ENCODE data around the gene CENPX. TPM values are rescaled to one million over a fixed set of nuclear protein-coding genes. Genes with fewer than 3 reads are reported as not detected.

CENPX gene
- total RNA-seq, 2 donors from 2014 or later = 36.5 to 47.6 TPM

DNA sequence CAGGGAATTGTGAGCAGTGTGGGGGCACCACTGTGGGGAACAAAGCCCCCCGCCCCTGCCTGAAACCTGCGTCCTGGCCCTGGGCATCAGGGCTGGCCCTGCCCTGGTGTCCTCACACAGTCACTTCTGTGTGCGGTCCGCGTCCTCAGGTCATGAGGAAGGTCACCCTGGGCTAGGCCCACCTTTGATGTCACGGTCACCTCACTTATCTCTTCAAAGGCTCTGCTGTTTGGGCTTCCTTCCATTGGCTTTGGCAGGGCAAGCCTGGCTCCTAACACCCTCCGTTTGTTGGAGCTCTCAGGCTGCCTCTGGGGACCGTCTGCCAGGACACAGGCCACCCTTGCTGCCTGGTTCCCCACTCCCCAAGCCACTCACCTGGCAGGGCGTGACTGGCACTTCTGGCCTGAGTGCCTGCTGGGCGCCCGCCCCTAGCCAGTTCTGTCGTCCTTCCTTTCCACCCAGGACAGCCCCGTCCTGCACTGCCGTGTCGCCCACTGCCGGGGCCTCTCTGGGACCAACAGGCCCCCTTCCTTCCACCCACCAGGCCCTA, 8.8 kb downstream of the CENPX start:
- TF ChIP-seq, protein P1, sequence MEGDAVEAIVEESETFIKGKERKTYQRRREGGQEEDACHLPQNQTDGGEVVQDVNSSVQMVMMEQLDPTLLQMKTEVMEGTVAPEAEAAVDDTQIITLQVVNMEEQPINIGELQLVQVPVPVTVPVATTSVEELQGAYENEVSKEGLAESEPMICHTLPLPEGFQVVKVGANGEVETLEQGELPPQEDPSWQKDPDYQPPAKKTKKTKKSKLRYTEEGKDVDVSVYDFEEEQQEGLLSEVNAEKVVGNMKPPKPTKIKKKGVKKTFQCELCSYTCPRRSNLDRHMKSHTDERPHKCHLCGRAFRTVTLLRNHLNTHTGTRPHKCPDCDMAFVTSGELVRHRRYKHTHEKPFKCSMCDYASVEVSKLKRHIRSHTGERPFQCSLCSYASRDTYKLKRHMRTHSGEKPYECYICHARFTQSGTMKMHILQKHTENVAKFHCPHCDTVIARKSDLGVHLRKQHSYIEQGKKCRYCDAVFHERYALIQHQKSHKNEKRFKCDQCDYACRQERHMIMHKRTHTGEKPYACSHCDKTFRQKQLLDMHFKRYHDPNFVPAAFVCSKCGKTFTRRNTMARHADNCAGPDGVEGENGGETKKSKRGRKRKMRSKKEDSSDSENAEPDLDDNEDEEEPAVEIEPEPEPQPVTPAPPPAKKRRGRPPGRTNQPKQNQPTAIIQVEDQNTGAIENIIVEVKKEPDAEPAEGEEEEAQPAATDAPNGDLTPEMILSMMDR (IDR thresholded peaks at IDR 0.05) = no peak
- Histone ChIP-seq H3K4me1 (peaks cover 0 to 21% of the 10 kb centered on the region in 2 donors), H3K27ac (peak overlapping the region; percentile 54 to 75), H3K4me3 (no peak overlapping the region), H3K36me3 (peaks cover 8% of the 10 kb centered on the region), H3K27me3 (no peaks in the 10 kb centered on the region), H3K9me3 (no peaks in the 10 kb centered on the region)
- no peak for DNase-seq (ENCODE audit: low spot score)

DNA sequence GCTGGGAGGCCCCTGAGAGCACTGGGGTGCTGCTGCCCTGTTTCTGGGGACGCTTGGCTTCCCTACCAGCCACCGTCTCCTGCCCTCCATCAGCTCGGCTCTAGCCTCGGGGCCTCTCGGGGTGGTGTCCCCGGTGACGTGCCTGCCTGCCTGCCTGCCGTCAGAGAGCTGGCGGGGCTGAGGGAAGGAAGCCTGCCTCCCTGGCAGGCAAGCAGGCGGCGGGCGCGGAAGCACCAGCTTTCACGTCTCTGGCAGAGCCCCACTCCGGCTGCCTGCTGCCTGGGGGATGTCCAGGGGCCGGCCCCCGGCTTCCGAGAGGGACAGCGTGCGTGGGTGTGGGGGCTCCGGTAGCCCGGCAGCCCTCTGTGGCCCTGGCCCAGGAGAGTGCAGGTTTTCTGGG, 9.3 kb downstream of the CENPX start:
- Histone ChIP-seq H3K27me3 (no peaks in the 10 kb centered on the region), H3K4me1 (peaks cover 0 to 21% of the 10 kb centered on the region in 2 donors), H3K4me3 (no peak overlapping the region), H3K9me3 (no peaks in the 10 kb centered on the region), H3K36me3 (peaks cover 3% of the 10 kb centered on the region), H3K27ac (peak overlapping the region; percentile 54 to 75)
- TF ChIP-seq, protein P1 (IDR thresholded peaks at IDR 0.05) = no peak
- no peak for DNase-seq (ENCODE audit: low spot score)

DNA sequence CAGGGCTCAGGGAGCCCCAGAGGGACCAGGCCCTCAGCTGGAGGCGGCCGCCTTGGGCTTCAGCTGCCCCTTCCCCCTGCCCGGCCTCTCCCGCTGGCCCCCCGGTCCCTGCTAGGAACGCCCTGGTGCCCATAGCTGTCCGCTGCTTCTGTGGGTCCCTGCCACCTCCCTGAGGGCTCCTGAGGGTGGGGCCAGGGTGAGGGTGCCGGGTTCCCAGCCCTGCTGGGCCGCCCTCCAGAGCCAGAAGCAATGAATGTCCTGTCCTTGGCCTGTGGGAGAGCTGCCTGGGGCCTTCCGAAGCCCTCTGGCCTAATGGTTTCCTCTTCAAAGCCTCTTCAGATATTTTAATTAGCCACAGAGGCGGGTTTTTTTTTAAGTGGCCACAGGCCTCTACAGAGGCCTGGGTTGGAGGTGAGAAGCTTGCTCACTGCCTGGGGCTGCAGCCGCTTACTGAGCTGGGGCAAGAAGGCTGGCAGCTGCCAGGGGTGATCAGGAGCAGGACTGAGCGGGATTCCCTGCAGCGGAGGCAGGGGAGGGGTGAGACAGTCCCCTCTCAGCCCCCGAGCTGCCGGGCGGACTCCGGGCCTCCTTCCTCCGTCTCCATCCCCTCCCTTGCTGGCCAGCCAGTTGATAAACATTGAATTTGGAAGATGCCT, 9.9 kb downstream of the CENPX start:
- no peaks in the 10 kb centered on the region for H3K36me3 ChIP-seq
- no peaks in the 10 kb centered on the region for H3K27me3 ChIP-seq
- peaks cover 0 to 21% of the 10 kb centered on the region in 2 donors for H3K4me1 ChIP-seq
- H3K27ac ChIP-seq = peak overlapping the region; percentile 54 to 75
- no peak overlapping the region for H3K4me3 ChIP-seq
- TF ChIP-seq, protein P1 (IDR thresholded peaks at IDR 0.05) = no peak
- DNase-seq (ENCODE audit: low spot score) = no peak
- no peaks in the 10 kb centered on the region for H3K9me3 ChIP-seq

DNA sequence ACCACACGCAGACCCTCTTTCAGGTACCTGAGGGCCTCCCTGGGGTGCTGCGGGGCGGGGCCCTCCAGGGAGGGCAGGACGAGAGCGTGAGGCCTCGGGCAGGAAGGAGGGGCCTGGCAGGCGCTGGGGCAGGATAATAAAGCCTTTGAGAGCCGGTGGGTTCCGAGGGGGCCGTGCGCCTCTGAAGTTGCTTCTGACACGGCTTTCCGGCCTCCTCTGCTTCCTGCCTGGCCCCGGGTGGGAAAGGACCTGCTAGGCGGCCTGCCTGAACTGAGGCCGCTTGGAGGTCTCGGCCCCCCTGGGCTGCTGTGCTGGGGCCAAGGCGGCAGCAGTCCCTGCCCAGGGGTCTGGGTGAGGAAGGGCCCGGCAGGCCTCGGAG, 10.4 kb downstream of the CENPX start:
- H3K27ac ChIP-seq = peak overlapping the region; percentile 54 to 75
- no peaks in the 10 kb centered on the region for H3K9me3 ChIP-seq
- peaks cover 0 to 21% of the 10 kb centered on the region in 2 donors for H3K4me1 ChIP-seq
- H3K36me3 ChIP-seq = no peaks in the 10 kb centered on the region
- no peaks in the 10 kb centered on the region for H3K27me3 ChIP-seq
- no peak overlapping the region for H3K4me3 ChIP-seq
- TF ChIP-seq, protein P1 (IDR thresholded peaks at IDR 0.05) = no peak
- no peak for DNase-seq (ENCODE audit: low spot score)

DNA sequence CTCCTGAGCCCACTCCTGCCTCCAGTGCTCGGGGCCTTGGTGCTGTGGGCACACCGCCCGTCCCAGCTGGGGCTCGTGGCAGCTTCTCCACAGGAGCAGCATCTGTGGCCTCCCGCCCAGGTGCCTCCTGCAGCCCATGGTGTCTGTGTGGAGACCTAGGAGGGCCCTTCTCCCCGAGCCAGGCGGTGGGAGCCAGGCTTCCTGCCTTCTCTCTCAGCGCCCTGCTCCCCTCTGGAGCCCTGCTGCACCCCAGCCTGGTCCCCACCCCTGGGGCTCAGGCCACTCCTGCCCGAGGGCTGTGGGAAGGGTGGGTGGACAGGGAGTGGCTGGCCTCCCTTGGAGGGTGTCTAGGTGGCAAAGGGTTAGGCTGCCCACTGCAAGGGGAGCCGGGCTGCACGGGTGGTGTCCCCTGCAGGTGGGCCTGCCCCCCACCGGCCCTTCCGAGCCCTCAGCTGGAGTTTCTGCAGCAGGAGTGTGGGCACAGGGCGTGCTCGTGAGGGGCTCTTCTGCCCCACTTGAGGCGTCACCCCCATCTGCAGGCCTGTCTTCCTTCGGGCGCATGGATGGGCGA, 11.0 kb downstream of the CENPX start:
- no peak overlapping the region for H3K4me3 ChIP-seq
- no peaks in the 10 kb centered on the region for H3K36me3 ChIP-seq
- DNase-seq (ENCODE audit: low spot score) = no peak
- TF ChIP-seq, protein P1 (IDR thresholded peaks at IDR 0.05) = no peak
- H3K4me1 ChIP-seq = peaks cover 0 to 22% of the 10 kb centered on the region in 2 donors
- no peaks in the 10 kb centered on the region for H3K9me3 ChIP-seq
- H3K27ac ChIP-seq = no peak overlapping the region
- no peaks in the 10 kb centered on the region for H3K27me3 ChIP-seq
